Measurements from ENCODE around the gene RAB3C.
"Not testable (repeated sequence)": the region's sequence is repeated elsewhere in the genome, so short reads cannot be mapped to it uniquely, and the experiment has no call there.

Gene RAB3C

DNA sequence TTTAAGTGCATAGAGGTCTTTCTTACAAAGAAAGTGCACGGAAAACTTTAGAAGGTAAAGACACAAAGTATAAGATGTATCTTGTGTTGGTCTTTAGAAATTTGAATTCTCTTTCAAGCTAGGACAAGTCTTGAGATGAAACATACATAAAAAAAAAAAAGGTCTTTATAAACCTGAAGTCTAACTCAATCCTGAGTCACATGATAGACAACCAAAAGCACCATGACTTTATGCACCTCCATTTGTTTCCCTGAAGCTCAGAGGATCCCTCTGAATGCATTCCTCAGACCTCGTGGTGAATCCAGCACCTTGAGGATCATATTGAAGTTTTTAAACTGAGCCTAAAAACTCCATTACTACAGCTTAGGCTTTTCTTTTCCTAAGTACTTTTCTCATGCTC, 91.8 kb downstream of the RAB3C start:
- no peaks in the 10 kb centered on the region for H3K36me3 ChIP-seq (ENCODE audit: insufficient read depth, low read length)
- H3K9me3 ChIP-seq (ENCODE audit: control insufficient read depth, insufficient read depth, low read length), result no peaks in the 10 kb centered on the region
- H3K4me1 ChIP-seq (ENCODE audit: insufficient read depth, low read length), result 0 out of 2 replicates have a peak, but pooled peaks cover 4% of the 10 kb centered on the region
- H3K9ac ChIP-seq (ENCODE audit: low read depth, low read length), result no peak overlapping the region

- Histone ChIP-seq H3K9ac (ENCODE audit: low read depth, low read length) (no peak overlapping the region), H3K9me3 (ENCODE audit: control insufficient read depth, insufficient read depth, low read length) (no peaks in the 10 kb centered on the region), H3K36me3 (ENCODE audit: insufficient read depth, low read length) (no peaks in the 10 kb centered on the region), H3K4me1 (ENCODE audit: insufficient read depth, low read length) (0 out of 2 replicates have a peak, but pooled peaks cover 4% of the 10 kb centered on the region)
Observed at GRCh38 chr5:58675341-58675740, 92.5 kb downstream of the RAB3C start.

- Histone ChIP-seq H3K36me3 (ENCODE audit: insufficient read depth, low read length) (no peaks in the 10 kb centered on the region), H3K9me3 (ENCODE audit: control insufficient read depth, insufficient read depth, low read length) (no peaks in the 10 kb centered on the region), H3K4me1 (ENCODE audit: insufficient read depth, low read length) (0 out of 2 replicates have a peak, but pooled peaks cover 4% of the 10 kb centered on the region)
Observed at GRCh38 chr5:58677650-58678049, 94.8 kb downstream of the RAB3C start.

GRCh38 chr5:58680503-58680902, 97.6 kb downstream of the RAB3C start:
- no peaks in the 10 kb centered on the region for H3K36me3 ChIP-seq (ENCODE audit: insufficient read depth, low read length)
- H3K9me3 ChIP-seq (ENCODE audit: control insufficient read depth, insufficient read depth, low read length), result no peaks in the 10 kb centered on the region
- H3K4me1 ChIP-seq (ENCODE audit: insufficient read depth, low read length), result 0 out of 2 replicates have a peak, but pooled peaks cover 4% of the 10 kb centered on the region
- H3K9ac ChIP-seq (ENCODE audit: low read depth, low read length), result no peak overlapping the region

More at GRCh38 chr5:58677650-58678049, 94.8 kb downstream of the RAB3C start:
- H3K9ac ChIP-seq (ENCODE audit: low read depth, low read length), result no peak overlapping the region

- H3K4me1 ChIP-seq (ENCODE audit: insufficient read depth, low read length), result no peaks in the 10 kb centered on the region
- H3K9me3 ChIP-seq (ENCODE audit: control insufficient read depth, insufficient read depth, low read length), result no peaks in the 10 kb centered on the region
- no peaks in the 10 kb centered on the region for H3K36me3 ChIP-seq (ENCODE audit: insufficient read depth, low read length)
- no peak overlapping the region for H3K9ac ChIP-seq (ENCODE audit: low read depth, low read length)
Observed at GRCh38 chr5:58681943-58682342, 99.1 kb downstream of the RAB3C start.

- no peaks in the 10 kb centered on the region for H3K36me3 ChIP-seq (ENCODE audit: insufficient read depth, low read length)
- H3K4me1 ChIP-seq (ENCODE audit: insufficient read depth, low read length), result no peaks in the 10 kb centered on the region
- no peak overlapping the region for H3K9ac ChIP-seq (ENCODE audit: low read depth, low read length)
- H3K9me3 ChIP-seq (ENCODE audit: control insufficient read depth, insufficient read depth, low read length), result no peaks in the 10 kb centered on the region
Observed at GRCh38 chr5:58683567-58683966, 100.7 kb downstream of the RAB3C start.

GRCh38 chr5:58687079-58687478, 104.2 kb downstream of the RAB3C start:
- no peaks in the 10 kb centered on the region for H3K36me3 ChIP-seq (ENCODE audit: insufficient read depth, low read length)
- no peaks in the 10 kb centered on the region for H3K4me1 ChIP-seq (ENCODE audit: insufficient read depth, low read length)
- H3K9ac ChIP-seq (ENCODE audit: low read depth, low read length), result no peak overlapping the region
- H3K9me3 ChIP-seq (ENCODE audit: control insufficient read depth, insufficient read depth, low read length), result no peaks in the 10 kb centered on the region

GRCh38 chr5:58687595-58687994, 104.7 kb downstream of the RAB3C start:
- Histone ChIP-seq H3K4me1 (ENCODE audit: insufficient read depth, low read length) (no peaks in the 10 kb centered on the region), H3K36me3 (ENCODE audit: insufficient read depth, low read length) (no peaks in the 10 kb centered on the region), H3K9ac (ENCODE audit: low read depth, low read length) (no peak overlapping the region), H3K9me3 (ENCODE audit: control insufficient read depth, insufficient read depth, low read length) (no peaks in the 10 kb centered on the region)

DNA sequence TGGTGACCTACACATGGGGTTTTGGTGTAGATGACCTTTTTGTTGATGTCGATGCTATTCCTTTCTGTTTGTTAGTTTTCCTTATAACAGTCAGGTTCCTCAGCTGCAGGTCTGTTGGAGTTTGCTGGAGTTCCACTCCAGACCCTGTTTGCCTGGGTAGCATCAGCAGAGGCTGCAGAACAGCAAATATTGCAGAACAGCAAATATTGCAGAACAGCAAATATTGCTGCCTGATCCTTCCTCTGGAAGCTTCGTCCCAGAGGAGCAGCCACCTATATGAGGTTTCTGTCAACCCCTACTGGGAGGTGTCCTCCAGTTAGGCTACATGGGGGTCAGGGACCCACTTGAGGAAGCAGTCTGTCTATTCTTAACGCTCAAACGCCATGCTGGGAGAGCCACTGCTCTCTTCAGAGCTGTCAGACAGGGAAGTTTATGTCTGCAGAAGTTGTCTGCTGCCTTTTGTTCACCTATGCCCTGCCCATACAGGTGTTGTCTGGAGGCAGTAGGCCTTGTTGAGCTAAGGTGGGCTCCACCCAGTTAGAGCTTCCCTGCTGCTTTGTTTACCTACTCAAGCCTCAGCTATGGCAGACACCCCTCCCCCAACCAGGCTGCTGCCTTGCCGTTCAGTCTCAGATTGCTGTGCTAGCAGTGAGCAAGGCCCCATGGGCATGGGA, 116.3 kb downstream of the RAB3C start:
- not testable (repeated sequence) for H3K4me1 ChIP-seq (ENCODE audit: insufficient read depth, low read length); H3K9me3 ChIP-seq (ENCODE audit: control insufficient read depth, insufficient read depth, low read length); H3K36me3 ChIP-seq (ENCODE audit: insufficient read depth, low read length); H3K9ac ChIP-seq (ENCODE audit: low read depth, low read length)

GRCh38 chr5:58699762-58700118, 116.9 kb downstream of the RAB3C start:
- no peak overlapping the region for H3K9ac ChIP-seq (ENCODE audit: low read depth, low read length)
- no peaks in the 10 kb centered on the region for H3K36me3 ChIP-seq (ENCODE audit: insufficient read depth, low read length)
- H3K9me3 ChIP-seq (ENCODE audit: control insufficient read depth, insufficient read depth, low read length), result no peaks in the 10 kb centered on the region; the same call in 1 of the 2 replicates
- no peaks in the 10 kb centered on the region for H3K4me1 ChIP-seq (ENCODE audit: insufficient read depth, low read length)

DNA sequence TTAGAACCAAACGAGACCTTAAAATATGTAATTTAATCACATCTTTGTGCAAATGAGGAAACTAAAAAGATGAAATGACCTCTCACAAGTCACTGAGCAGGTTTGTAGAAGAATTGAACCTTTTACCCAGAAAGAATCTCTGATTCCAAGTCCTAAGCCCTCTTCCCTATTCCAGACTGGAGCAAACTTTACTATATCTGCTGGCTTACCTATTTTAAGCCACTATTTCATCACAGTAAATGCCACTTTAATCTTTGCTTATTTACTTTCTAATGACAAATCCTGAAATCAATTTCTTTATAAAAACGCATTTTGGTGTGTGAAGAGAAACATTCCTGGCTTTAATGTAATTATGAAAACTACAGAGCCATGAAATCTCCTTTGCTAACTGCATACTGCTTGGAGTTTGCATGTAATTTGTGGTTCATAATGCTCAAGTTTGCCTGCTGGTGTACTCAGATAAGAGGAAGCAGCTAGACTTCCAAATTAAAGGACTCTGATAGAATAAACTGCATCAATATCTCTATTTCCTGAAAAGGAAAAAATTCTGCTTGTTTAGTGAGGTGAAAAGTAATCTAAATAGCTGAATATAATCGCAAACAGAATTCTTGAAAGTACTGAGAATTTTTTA, 121.2 kb downstream of the RAB3C start:
- no peaks in the 10 kb centered on the region for H3K4me1 ChIP-seq (ENCODE audit: insufficient read depth, low read length)
- H3K36me3 ChIP-seq (ENCODE audit: insufficient read depth, low read length), result no peaks in the 10 kb centered on the region
- H3K9me3 ChIP-seq (ENCODE audit: control insufficient read depth, insufficient read depth, low read length), result no peaks in the 10 kb centered on the region; the same call in 1 of the 2 replicates
- H3K9ac ChIP-seq (ENCODE audit: low read depth, low read length), result no peak overlapping the region

DNA sequence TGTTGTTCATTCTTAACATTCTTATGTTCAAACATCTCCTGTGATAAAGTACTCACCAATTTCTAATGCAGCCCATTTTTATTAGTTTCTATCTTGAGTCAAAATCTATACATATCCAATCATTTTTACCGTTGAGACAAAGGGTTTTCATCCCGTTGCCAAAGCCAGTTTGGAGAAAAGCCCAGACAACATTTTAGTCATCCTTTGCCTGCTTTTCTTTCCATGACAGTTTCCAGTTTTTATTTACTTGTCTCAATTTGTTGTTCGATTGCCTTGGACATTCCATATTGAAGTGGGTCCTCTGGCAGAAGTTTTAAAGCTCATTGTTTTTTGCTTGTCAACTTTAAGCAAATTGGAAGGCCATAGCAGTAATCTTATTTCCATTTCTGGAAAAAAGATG, 123.9 kb downstream of the RAB3C start:
- Histone ChIP-seq H3K36me3 (ENCODE audit: insufficient read depth, low read length) (no peaks in the 10 kb centered on the region), H3K9me3 (ENCODE audit: control insufficient read depth, insufficient read depth, low read length) (no peaks in the 10 kb centered on the region; the same call in 1 of the 2 replicates), H3K9ac (ENCODE audit: low read depth, low read length) (no peak overlapping the region), H3K4me1 (ENCODE audit: insufficient read depth, low read length) (no peaks in the 10 kb centered on the region)

DNA sequence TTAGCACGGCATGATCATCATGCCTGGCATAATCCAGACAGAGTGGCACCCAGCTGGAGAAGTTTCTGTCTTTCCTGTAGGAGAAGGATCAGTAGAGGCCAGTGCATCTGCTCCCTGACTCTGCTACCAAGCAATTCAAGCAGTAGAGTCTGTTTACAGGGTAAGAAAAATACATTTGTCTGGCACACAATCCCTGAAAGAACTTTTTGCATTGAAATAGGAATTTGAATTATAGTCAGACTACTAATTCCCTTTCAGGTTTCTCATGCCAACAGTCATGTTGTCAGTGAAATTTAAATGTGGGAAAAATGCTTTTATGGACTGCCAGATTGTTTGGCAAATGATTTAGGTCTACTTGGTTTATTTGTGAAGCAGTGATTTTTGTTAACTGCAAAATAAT, 125.6 kb downstream of the RAB3C start:
- H3K4me1 ChIP-seq (ENCODE audit: insufficient read depth, low read length), result no peaks in the 10 kb centered on the region
- H3K36me3 ChIP-seq (ENCODE audit: insufficient read depth, low read length), result no peaks in the 10 kb centered on the region
- no peaks in the 10 kb centered on the region for H3K9me3 ChIP-seq (ENCODE audit: control insufficient read depth, insufficient read depth, low read length)
- no peak overlapping the region for H3K9ac ChIP-seq (ENCODE audit: low read depth, low read length)

- H3K4me1 ChIP-seq (ENCODE audit: insufficient read depth, low read length); H3K9me3 ChIP-seq (ENCODE audit: control insufficient read depth, insufficient read depth, low read length); H3K36me3 ChIP-seq (ENCODE audit: insufficient read depth, low read length); H3K9ac ChIP-seq (ENCODE audit: low read depth, low read length): not testable (repeated sequence)
Observed at GRCh38 chr5:58710425-58710824, 127.5 kb downstream of the RAB3C start.

GRCh38 chr5:58710871-58711270, 128.0 kb downstream of the RAB3C start:
- no peak overlapping the region for H3K9ac ChIP-seq (ENCODE audit: low read depth, low read length)
- no peaks in the 10 kb centered on the region for H3K36me3 ChIP-seq (ENCODE audit: insufficient read depth, low read length)
- no peaks in the 10 kb centered on the region; the same call in 1 of the 2 replicates for H3K9me3 ChIP-seq (ENCODE audit: control insufficient read depth, insufficient read depth, low read length)
- H3K4me1 ChIP-seq (ENCODE audit: insufficient read depth, low read length), result no peaks in the 10 kb centered on the region

All from ES-I3 (cell line).